GM19238 (cell line): ENCODE data around the gene PIK3CD.
A peak's percentile ranks its signal among the peaks of the same experiment; 100 is the strongest.
"Not testable (repeated sequence)": the region's sequence is repeated elsewhere in the genome, so short reads cannot be mapped to it uniquely, and the experiment has no call there.

ENCODE experiments used
- DNase-seq: peaks from one replicate; pipeline ENCODE4 v3.0.0; 2011; ENCODE audit warnings: low spot score; ENCODE audit not compliant: insufficient read length

PIK3CD gene

GRCh38 chr1:9654051-9654833 is 2.7 kb downstream of the PIK3CD start:
- DNase-seq, result no peak

- no peak for DNase-seq
These were observed 3.5 kb downstream of the PIK3CD start for GRCh38 chr1:9654834-9655723.

DNA sequence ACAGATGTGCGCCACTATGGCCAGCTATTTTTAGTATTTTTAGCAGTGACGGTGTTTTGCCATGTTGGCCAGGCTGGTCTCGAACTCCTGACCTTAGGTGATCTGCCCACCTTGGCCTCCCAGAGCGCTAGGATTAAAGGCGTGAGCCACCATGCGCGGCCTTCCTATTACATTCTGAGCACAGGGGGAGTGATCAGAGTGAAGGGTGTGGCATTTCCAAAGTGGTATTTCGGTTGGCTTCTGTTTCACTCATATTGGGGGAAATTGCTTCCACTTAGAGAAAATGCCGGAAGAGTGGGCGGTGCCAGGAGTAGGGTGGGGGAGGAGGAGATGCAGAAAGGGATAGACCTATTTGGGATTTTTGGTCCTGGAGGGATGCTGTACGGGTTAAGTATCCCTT is 4.3 kb downstream of the PIK3CD start:
- DNase-seq, result no peak

DNA sequence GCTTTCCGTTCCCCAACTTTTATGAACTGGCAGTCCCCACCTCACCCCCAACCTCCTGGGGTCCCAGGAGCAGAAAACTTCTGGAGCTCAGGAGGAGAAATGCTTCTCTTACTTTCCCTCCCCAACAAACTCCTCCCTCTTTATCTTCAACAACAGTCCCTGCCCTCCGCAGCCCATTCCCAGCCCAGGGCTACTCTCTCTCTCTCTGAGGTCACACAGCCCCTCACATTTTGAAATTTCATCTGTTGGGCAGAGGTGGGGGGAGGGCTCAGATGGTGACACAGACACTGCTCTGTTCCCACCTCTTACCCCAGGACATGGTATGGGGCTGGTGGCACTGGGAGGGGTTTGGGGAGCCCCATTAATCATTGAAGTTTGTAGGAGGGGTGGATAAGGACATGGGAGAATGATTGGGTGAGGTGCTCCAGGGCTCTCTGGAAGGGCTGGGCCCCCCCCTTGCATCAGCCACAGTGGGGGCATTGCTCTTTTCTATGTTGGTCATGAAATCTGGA is 6.0 kb downstream of the PIK3CD start:
- DNase-seq, result no peak

DNA sequence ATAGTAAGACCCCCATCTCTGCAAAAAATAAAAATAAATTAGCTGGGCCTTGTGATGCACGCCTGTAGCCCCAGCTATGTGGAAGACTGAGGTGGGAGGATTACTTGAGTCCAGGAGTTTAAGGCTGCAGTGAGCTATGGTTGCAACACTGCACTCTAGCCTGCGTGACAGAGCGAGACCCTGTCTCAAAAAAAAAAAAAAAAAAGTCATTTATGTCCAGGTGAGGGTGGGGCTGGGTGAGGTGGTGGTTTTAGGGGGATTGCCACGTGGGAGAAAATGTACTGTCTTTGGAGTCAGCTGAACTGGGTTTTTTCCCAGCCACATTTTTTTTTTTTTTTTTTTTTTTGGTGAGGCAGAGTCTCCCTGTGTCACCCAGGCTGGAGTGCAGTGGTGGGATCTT is 6.7 kb downstream of the PIK3CD start:
- no peak for DNase-seq

DNA sequence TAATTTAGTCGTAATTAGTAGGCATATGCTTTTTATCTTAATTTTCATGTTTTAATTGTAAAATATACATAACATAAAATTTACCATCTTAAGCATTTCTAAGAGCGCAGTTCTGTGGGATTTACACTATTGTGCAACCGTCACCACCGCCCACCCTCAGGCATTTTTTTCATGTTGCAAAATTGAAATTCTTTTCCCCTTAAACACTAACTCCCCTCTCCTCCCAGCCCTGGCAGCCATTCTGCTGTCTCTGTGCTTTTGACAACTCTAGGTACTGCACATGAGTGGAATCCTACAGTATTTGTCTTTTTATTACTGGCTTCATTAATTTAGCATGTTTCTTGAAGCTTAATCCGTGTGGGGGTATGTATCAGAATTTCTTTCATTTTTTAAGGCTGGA is 7.8 kb downstream of the PIK3CD start:
- DNase-seq, result no peak

DNA sequence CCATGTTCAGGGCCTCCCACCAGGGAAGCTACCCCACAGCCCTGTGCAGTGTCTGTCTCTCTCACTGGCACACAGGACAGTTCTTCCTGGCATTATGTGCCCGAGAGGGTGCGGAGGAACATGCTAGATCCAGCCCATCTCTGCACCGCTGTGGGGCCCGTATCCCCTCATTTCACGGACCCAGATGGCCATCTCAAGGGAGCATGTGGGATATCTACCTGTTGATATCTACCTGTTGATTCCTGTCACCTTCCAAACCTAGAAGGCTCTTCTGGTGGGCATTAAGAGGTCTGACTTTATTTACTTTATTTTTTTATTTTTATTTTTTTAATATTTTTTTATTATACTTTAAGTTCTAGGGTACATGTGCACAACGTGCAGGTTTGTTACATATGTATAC is 11.7 kb downstream of the PIK3CD start:
- DNase-seq, result no peak

DNA sequence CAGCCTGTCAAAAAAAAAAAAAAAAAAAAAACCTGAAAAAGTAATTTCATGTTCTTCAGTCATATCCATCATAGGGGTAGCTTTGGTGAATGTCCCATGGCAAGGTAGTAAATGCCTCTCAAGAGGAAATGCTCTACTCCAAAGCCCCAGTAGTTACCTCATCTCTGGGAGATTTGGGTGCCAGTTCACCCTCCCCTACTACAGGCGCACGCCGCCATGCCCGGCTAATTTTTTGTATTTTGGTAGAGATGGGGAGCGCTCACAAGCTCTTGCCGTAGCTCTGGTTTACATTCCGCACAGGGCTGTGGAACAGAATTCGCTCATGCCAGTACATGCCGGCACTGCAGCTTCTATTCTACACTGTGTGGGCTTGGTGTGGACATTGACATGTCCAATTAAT is 13.7 kb downstream of the PIK3CD start:
- no peak for DNase-seq

GRCh38 chr1:9668080-9668479 is 16.5 kb downstream of the PIK3CD start:
- DNase-seq, result no peak

DNA sequence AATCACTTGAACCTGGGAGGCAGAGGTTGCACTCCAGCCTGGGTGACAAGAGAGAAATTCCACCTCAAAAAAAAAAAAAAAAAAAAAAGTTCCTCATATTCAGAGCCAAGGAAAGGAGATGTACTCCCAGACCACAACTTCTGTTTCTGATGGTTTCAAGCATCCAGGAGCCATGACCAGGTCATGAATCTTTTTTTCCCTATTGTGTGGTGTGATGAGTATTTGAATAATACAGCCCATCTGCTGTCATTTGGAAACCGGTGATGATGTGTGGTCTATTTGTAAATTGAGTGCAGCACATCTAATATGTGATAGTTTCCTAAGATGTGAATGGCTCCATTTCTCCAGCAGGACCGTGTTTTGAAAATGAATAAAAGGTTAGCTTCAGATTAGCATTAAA is 18.6 kb downstream of the PIK3CD start:
- DNase-seq, result no peak

DNA sequence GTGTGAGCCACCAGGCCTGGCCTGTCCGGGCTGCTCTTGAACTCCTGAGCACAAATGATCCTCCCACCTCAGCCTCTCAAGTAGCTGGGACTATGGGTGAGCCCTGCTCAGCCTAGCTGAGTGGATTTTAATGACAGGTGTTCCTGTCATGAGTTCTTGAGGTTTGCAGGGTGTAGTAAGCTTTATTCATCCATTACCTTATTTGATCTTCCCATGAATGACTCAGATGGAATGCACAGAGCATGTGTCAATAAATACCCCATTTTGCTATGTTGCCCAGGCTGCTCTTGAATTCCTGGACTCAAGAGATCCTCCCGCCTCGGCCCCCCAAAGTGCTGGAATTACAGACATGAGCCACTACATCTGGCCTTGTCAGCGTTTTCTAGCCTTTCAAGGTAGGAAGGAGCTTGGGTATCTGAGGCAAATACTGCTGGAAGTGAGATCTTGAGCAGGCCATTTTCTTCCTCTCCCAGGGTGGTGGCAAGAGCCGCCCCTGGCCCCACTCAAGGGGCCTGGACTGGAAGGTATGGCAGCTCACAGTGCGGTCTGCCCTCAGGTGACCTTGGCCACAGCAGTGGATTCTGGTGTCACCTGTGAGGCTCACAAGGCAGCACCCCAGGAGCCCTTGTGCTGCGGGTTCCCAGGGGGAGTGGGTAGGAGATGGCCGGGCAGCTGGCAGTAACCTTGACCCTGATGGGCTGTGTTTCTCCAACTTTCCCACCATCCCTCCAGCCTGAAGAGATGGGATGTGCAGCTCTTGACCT is 20.0 kb downstream of the PIK3CD start:
- no peak for DNase-seq

DNA sequence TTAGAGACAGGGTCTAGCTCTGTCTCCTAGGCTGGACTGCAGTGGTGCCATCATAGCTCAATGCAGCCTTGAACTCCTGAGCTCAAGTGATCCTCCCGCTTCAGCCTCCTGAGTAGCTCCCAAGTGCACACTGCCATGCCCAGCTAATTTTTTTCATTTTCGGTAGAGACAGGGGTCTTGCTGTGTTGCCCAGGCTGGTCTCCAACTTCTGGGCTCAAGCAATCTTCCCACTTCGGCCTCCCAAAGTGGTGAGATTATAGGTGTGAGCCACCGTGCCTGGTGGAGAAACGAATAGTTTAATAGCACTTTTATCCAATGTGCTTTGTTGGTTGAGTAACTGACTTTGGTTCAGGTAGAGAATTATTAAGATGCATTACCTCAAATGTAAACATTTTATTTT is 20.9 kb downstream of the PIK3CD start:
- no peak for DNase-seq

- no peak for DNase-seq
These were observed 23.9 kb downstream of the PIK3CD start for GRCh38 chr1:9675393-9675792.

DNA sequence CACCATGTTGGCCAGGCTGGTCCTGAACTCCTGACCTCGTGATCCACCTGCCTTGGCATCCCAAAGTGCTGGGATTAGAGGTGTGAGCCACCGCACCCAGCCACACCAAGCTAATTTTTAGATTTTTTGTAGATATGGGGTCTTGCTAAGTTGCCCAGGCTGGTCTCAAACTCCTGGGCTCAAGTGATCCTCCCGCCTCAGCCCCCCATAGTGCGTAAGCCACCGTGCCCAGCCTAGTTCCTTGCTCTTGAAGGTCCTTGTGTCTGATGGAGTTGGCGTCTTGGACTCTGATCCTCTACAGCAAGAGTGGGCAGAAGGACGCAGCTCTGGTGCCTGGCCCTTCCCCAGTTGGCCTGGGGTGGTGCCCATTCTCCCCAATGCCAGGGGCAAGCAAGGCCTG is 24.6 kb downstream of the PIK3CD start:
- DNase-seq, result not testable (repeated sequence)

- DNase-seq, result no peak
These were observed 25.4 kb downstream of the PIK3CD start for GRCh38 chr1:9676815-9677393.

DNA sequence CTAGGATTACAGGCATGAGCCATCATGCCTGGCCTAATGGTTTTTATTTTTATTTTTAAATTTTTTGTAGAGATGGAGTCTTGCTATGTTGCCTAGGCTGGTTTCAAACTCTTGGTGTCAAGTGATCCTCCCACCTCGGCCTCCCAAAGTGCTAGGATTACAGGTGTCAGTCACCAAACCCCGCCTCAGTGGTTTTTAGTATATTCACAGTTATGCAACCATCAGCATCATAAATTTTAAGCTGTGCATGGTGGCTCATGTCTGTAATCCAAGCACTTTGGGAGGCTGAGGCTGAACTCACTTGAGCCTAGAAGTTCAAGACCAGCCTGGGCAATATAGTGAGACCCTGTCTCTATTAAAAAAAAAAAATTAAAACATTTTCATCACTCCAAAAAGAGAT is 28.6 kb downstream of the PIK3CD start:
- DNase-seq, result no peak

- DNase-seq, result no peak
These were observed 29.3 kb downstream of the PIK3CD start for GRCh38 chr1:9680828-9681227.

DNA sequence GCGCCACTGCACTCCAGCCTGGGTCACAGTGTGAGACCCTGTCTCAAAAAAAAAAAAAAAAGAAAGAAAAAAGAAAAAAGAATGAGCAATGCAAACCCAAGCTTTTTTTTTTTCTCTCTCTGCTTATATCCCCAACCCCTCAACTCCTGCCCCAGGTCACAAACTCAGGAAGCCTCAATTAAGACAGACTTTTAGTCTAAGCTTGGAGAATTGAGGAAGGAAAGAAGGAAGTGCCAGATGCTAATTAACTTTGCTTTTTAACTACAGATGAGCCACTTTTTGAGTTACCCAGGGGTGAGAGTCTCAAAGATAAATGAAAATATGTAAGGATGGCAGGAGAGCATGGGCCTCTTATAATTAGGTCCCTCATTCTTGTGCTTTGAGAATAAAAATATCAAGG is 33.3 kb downstream of the PIK3CD start:
- DNase-seq, result no peak

- peak; percentile 74 for DNase-seq
These were observed 35.8 kb downstream of the PIK3CD start for GRCh38 chr1:9687120-9687873.

GRCh38 chr1:9687874-9688582 is 36.5 kb downstream of the PIK3CD start:
- no peak for DNase-seq
